ENCODE results near the gene PRDX3.
A peak's percentile ranks its signal among the peaks of the same experiment; 100 is the strongest.
"Not testable (repeated sequence)": the region's sequence is repeated elsewhere in the genome, so short reads cannot be mapped to it uniquely, and the experiment has no call there.

The PRDX3 gene

GRCh38 chr10:119166564-119166963 is 12.0 kb downstream of the PRDX3 start:
- no peaks in the 10 kb centered on the region for H3K9me3 ChIP-seq (ENCODE audit: control insufficient read depth in 2 of 2, low read length in 2 of 2)
- H3K4me3 ChIP-seq (ENCODE audit: low read length in 2 of 2), result no peak overlapping the region
- H3K27ac ChIP-seq (ENCODE audit: low read depth in 2 of 2, low read length in 2 of 2), result peak overlapping the region in 1 of 2 donors; percentile 91
- H3K9ac ChIP-seq (ENCODE audit: low read depth in 1 of 2, low read length in 2 of 2), result peak overlapping the region in 1 of 2 donors; percentile 93
- H3K36me3 ChIP-seq (ENCODE audit: control insufficient read depth in 2 of 2, insufficient read depth in 2 of 2, low read length in 2 of 2), result peaks cover 29 to 35% of the 10 kb centered on the region in 2 donors
- H3K27me3 ChIP-seq (ENCODE audit: control insufficient read depth in 2 of 2, insufficient read depth in 2 of 2, low read length in 2 of 2), result no peaks in the 10 kb centered on the region
- peaks cover 14 to 16% of the 10 kb centered on the region in 2 donors for H3K4me1 ChIP-seq (ENCODE audit: control insufficient read depth in 2 of 2, insufficient read depth in 2 of 2, low read length in 2 of 2)

GRCh38 chr10:119166118-119166500 is 12.5 kb downstream of the PRDX3 start:
- H3K36me3 ChIP-seq (ENCODE audit: control insufficient read depth in 2 of 2, insufficient read depth in 2 of 2, low read length in 2 of 2), result peaks cover 26 to 30% of the 10 kb centered on the region in 2 donors

GRCh38 chr10:119165171-119166117 is 13.2 kb downstream of the PRDX3 start, which contains the start of gene SFXN4:
Gene SFXN4, minus strand, starts transcription at chr10:119165714. Its CDS starts 67 bp downstream, at chr10:119165647.
- Histone ChIP-seq H3K4me3 (ENCODE audit: low read length in 2 of 2) (peak within 1 kb of the TSS; percentile 91 to 95), H3K9ac (ENCODE audit: low read depth in 1 of 2, low read length in 2 of 2) (peak within 1 kb of the TSS; percentile 93 to 95), H3K36me3 (ENCODE audit: control insufficient read depth in 2 of 2, insufficient read depth in 2 of 2, low read length in 2 of 2) (peaks cover 29% of the 10 kb centered on the region in 2 donors), H3K9me3 (ENCODE audit: control insufficient read depth in 2 of 2, low read length in 2 of 2) (no peaks in the 10 kb centered on the region), H3K4me1 (ENCODE audit: control insufficient read depth in 2 of 2, insufficient read depth in 2 of 2, low read length in 2 of 2) (peaks cover 14 to 16% of the 10 kb centered on the region in 2 donors), H3K27ac (ENCODE audit: low read depth in 2 of 2, low read length in 2 of 2) (peak within 1 kb of the TSS; percentile 80 to 91), H3K27me3 (ENCODE audit: control insufficient read depth in 2 of 2, insufficient read depth in 2 of 2, low read length in 2 of 2) (no peaks in the 10 kb centered on the region)

More at GRCh38 chr10:119166118-119166500, 12.5 kb downstream of the PRDX3 start:
- H3K27me3 ChIP-seq (ENCODE audit: control insufficient read depth in 2 of 2, insufficient read depth in 2 of 2, low read length in 2 of 2), result no peaks in the 10 kb centered on the region
- peak overlapping the region; percentile 92 to 93 for H3K9ac ChIP-seq (ENCODE audit: low read depth in 1 of 2, low read length in 2 of 2)
- H3K4me1 ChIP-seq (ENCODE audit: control insufficient read depth in 2 of 2, insufficient read depth in 2 of 2, low read length in 2 of 2), result peaks cover 14 to 16% of the 10 kb centered on the region in 2 donors
- H3K9me3 ChIP-seq (ENCODE audit: control insufficient read depth in 2 of 2, low read length in 2 of 2), result no peaks in the 10 kb centered on the region
- peak overlapping the region; percentile 91 to 95 for H3K4me3 ChIP-seq (ENCODE audit: low read length in 2 of 2)
- peak overlapping the region; percentile 80 to 91 for H3K27ac ChIP-seq (ENCODE audit: low read depth in 2 of 2, low read length in 2 of 2)

GRCh38 chr10:119162452-119163092 is 16.0 kb downstream of the PRDX3 start:
- Histone ChIP-seq H3K27me3 (ENCODE audit: control insufficient read depth in 2 of 2, insufficient read depth in 2 of 2, low read length in 2 of 2) (no peaks in the 10 kb centered on the region), H3K4me1 (ENCODE audit: control insufficient read depth in 2 of 2, insufficient read depth in 2 of 2, low read length in 2 of 2) (peaks cover 14 to 16% of the 10 kb centered on the region in 2 donors), H3K36me3 (ENCODE audit: control insufficient read depth in 2 of 2, insufficient read depth in 2 of 2, low read length in 2 of 2) (peaks cover 24 to 26% of the 10 kb centered on the region in 2 donors), H3K4me3 (ENCODE audit: low read length in 2 of 2) (no peak overlapping the region), H3K27ac (ENCODE audit: low read depth in 2 of 2, low read length in 2 of 2) (no peak overlapping the region), H3K9me3 (ENCODE audit: control insufficient read depth in 2 of 2, low read length in 2 of 2) (no peaks in the 10 kb centered on the region), H3K9ac (ENCODE audit: low read depth in 1 of 2, low read length in 2 of 2) (no peak overlapping the region)

- H3K27me3 ChIP-seq (ENCODE audit: control insufficient read depth in 2 of 2, insufficient read depth in 2 of 2, low read length in 2 of 2), result no peaks in the 10 kb centered on the region
- H3K4me3 ChIP-seq (ENCODE audit: low read length in 2 of 2), result no peak overlapping the region
- H3K9me3 ChIP-seq (ENCODE audit: control insufficient read depth in 2 of 2, low read length in 2 of 2), result no peaks in the 10 kb centered on the region
- no peak overlapping the region for H3K9ac ChIP-seq (ENCODE audit: low read depth in 1 of 2, low read length in 2 of 2)
- no peak overlapping the region for H3K27ac ChIP-seq (ENCODE audit: low read depth in 2 of 2, low read length in 2 of 2)
- peaks cover 14 to 16% of the 10 kb centered on the region in 2 donors for H3K4me1 ChIP-seq (ENCODE audit: control insufficient read depth in 2 of 2, insufficient read depth in 2 of 2, low read length in 2 of 2)
- H3K36me3 ChIP-seq (ENCODE audit: control insufficient read depth in 2 of 2, insufficient read depth in 2 of 2, low read length in 2 of 2), result peaks cover 21 to 28% of the 10 kb centered on the region in 2 donors
Measured at GRCh38 chr10:119161680-119162451, 16.7 kb downstream of the PRDX3 start.

GRCh38 chr10:119159332-119159731 is 19.3 kb downstream of the PRDX3 start:
- H3K4me3 ChIP-seq (ENCODE audit: low read length in 2 of 2), result no peak overlapping the region
- H3K27me3 ChIP-seq (ENCODE audit: control insufficient read depth in 2 of 2, insufficient read depth in 2 of 2, low read length in 2 of 2), result no peaks in the 10 kb centered on the region
- H3K9ac ChIP-seq (ENCODE audit: low read depth in 1 of 2, low read length in 2 of 2), result no peak overlapping the region
- H3K27ac ChIP-seq (ENCODE audit: low read depth in 2 of 2, low read length in 2 of 2), result no peak overlapping the region
- H3K36me3 ChIP-seq (ENCODE audit: control insufficient read depth in 2 of 2, insufficient read depth in 2 of 2, low read length in 2 of 2), result peaks cover 37 to 44% of the 10 kb centered on the region in 2 donors
- no peaks in the 10 kb centered on the region for H3K9me3 ChIP-seq (ENCODE audit: control insufficient read depth in 2 of 2, low read length in 2 of 2)
- peaks cover 0 to 2% of the 10 kb centered on the region in 2 donors for H3K4me1 ChIP-seq (ENCODE audit: control insufficient read depth in 2 of 2, insufficient read depth in 2 of 2, low read length in 2 of 2)

- Histone ChIP-seq H3K9me3 (ENCODE audit: control insufficient read depth in 2 of 2, low read length in 2 of 2) (no peaks in the 10 kb centered on the region), H3K27ac (ENCODE audit: low read depth in 2 of 2, low read length in 2 of 2) (no peak overlapping the region), H3K4me3 (ENCODE audit: low read length in 2 of 2) (no peak overlapping the region), H3K27me3 (ENCODE audit: control insufficient read depth in 2 of 2, insufficient read depth in 2 of 2, low read length in 2 of 2) (no peaks in the 10 kb centered on the region), H3K9ac (ENCODE audit: low read depth in 1 of 2, low read length in 2 of 2) (no peak overlapping the region), H3K4me1 (ENCODE audit: control insufficient read depth in 2 of 2, insufficient read depth in 2 of 2, low read length in 2 of 2) (no peaks in the 10 kb centered on the region), H3K36me3 (ENCODE audit: control insufficient read depth in 2 of 2, insufficient read depth in 2 of 2, low read length in 2 of 2) (peaks cover 48 to 52% of the 10 kb centered on the region in 2 donors)
Measured at GRCh38 chr10:119153661-119154060, 25.0 kb downstream of the PRDX3 start.

- H3K9me3 ChIP-seq (ENCODE audit: control insufficient read depth in 2 of 2, low read length in 2 of 2), result no peaks in the 10 kb centered on the region
- H3K9ac ChIP-seq (ENCODE audit: low read depth in 1 of 2, low read length in 2 of 2), result no peak overlapping the region
- no peaks in the 10 kb centered on the region for H3K27me3 ChIP-seq (ENCODE audit: control insufficient read depth in 2 of 2, insufficient read depth in 2 of 2, low read length in 2 of 2)
- H3K4me3 ChIP-seq (ENCODE audit: low read length in 2 of 2), result no peak overlapping the region
- H3K27ac ChIP-seq (ENCODE audit: low read depth in 2 of 2, low read length in 2 of 2), result no peak overlapping the region
- no peaks in the 10 kb centered on the region for H3K4me1 ChIP-seq (ENCODE audit: control insufficient read depth in 2 of 2, insufficient read depth in 2 of 2, low read length in 2 of 2)
- H3K36me3 ChIP-seq (ENCODE audit: control insufficient read depth in 2 of 2, insufficient read depth in 2 of 2, low read length in 2 of 2), result peaks cover 46 to 51% of the 10 kb centered on the region in 2 donors
Measured at GRCh38 chr10:119153041-119153440, 25.6 kb downstream of the PRDX3 start.

- peaks cover 51 to 53% of the 10 kb centered on the region in 2 donors for H3K36me3 ChIP-seq (ENCODE audit: control insufficient read depth in 2 of 2, insufficient read depth in 2 of 2, low read length in 2 of 2)
- H3K27me3 ChIP-seq (ENCODE audit: control insufficient read depth in 2 of 2, insufficient read depth in 2 of 2, low read length in 2 of 2); H3K4me3 ChIP-seq (ENCODE audit: low read length in 2 of 2); H3K9me3 ChIP-seq (ENCODE audit: control insufficient read depth in 2 of 2, low read length in 2 of 2); H3K9ac ChIP-seq (ENCODE audit: low read depth in 1 of 2, low read length in 2 of 2); H3K27ac ChIP-seq (ENCODE audit: low read depth in 2 of 2, low read length in 2 of 2); H3K4me1 ChIP-seq (ENCODE audit: control insufficient read depth in 2 of 2, insufficient read depth in 2 of 2, low read length in 2 of 2): not testable (repeated sequence)
Measured at GRCh38 chr10:119151601-119152000, 27.0 kb downstream of the PRDX3 start.
